PFSK-1 (cell line): ENCODE data around the gene LCE6A.

Experiments
- FOXP2 ChIP-seq: optimal IDR thresholded peaks from 2 replicates; pipeline ENCODE3; 2011; ENCODE audit warnings: borderline replicate concordance, control low read depth, inconsistent platforms; ENCODE audit not compliant: insufficient read depth; ENCODE audit errors: extremely low read length, extremely low read depth
- POLR2AphosphoS5 ChIP-seq: IDR thresholded peaks from 2 replicates; pipeline ENCODE4 v1.6.1; 2012; ENCODE audit warnings: low read depth, mild to moderate bottlenecking, control low read depth, low read length, moderate library complexity
- SIN3A ChIP-seq: IDR thresholded peaks from 2 replicates; pipeline ENCODE4 v1.6.1; 2012; ENCODE audit warnings: mild to moderate bottlenecking, low read length, moderate library complexity, borderline replicate concordance; ENCODE audit not compliant: insufficient read depth
- TAF1 ChIP-seq: IDR thresholded peaks from 2 replicates; pipeline ENCODE4 v1.6.1; 2012; ENCODE audit warnings: low read length, control low read depth, borderline replicate concordance; ENCODE audit not compliant: insufficient read depth
- TF ChIP-seq, protein P1 (sequence below), 2 experiments: IDR thresholded peaks; 2 replicates each; pipeline versions ENCODE4 v1.6.1 to v1.8.0; 2011 to 2012; ENCODE audit warnings: low read depth in 2 of 2, low read length in 2 of 2, control low read depth in 1 of 2, inconsistent platforms in 1 of 2, mild to moderate bottlenecking in 1 of 2, moderate library complexity in 1 of 2; ENCODE audit not compliant: insufficient read depth in 1 of 2

The LCE6A gene

DNA sequence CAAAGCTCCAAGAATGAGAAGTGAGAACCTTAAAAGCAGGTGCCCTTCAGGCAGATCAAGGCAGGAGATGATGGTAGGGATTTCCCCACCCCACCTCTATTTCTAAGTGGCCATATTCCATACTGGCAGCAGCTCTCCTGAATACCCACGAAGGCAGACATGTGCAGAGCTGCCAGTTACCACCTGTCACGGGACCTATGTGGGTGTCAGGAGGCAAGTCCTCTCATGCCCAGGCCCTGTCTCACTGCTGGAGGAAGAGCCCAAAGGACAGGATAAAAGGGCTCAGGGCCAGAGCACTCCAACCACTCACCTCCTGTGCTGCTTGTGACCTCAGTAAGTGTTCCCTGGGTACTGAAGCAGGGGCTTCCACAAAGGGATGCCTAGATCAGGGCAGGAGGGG, 31.6 kb upstream of the LCE6A start:
- TF ChIP-seq POLR2AphosphoS5 (no peak), FOXP2 (no peak), TAF1 (no peak), SIN3A (no peak)
- TF ChIP-seq, protein P1, sequence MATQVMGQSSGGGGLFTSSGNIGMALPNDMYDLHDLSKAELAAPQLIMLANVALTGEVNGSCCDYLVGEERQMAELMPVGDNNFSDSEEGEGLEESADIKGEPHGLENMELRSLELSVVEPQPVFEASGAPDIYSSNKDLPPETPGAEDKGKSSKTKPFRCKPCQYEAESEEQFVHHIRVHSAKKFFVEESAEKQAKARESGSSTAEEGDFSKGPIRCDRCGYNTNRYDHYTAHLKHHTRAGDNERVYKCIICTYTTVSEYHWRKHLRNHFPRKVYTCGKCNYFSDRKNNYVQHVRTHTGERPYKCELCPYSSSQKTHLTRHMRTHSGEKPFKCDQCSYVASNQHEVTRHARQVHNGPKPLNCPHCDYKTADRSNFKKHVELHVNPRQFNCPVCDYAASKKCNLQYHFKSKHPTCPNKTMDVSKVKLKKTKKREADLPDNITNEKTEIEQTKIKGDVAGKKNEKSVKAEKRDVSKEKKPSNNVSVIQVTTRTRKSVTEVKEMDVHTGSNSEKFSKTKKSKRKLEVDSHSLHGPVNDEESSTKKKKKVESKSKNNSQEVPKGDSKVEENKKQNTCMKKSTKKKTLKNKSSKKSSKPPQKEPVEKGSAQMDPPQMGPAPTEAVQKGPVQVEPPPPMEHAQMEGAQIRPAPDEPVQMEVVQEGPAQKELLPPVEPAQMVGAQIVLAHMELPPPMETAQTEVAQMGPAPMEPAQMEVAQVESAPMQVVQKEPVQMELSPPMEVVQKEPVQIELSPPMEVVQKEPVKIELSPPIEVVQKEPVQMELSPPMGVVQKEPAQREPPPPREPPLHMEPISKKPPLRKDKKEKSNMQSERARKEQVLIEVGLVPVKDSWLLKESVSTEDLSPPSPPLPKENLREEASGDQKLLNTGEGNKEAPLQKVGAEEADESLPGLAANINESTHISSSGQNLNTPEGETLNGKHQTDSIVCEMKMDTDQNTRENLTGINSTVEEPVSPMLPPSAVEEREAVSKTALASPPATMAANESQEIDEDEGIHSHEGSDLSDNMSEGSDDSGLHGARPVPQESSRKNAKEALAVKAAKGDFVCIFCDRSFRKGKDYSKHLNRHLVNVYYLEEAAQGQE (IDR thresholded peaks at IDR 0.05; ENCODE audit: insufficient read depth in 1 of 2, low read depth in 2 of 2, low read length in 2 of 2): no peak

DNA sequence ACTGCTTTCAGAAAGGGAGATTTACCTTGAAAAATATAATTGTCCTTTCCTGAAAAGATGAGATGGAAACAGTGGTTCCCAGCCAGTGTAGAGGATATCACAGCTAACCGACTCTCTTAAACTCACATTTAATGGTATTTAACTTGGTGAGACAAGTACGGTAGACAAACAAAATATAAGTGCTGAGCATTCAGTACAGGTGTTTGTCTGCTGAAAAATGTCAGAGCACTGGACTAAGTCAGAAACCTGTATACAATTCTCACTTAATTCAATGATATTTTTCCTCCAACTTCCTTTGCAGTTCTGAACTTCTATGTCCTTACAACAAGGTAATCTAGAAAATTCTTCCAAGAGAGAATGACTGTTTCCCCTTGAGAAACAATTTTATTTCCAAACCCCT, 31.0 kb upstream of the LCE6A start, which contains the start of gene LCE1B:
LCE1B (plus strand) TSS at position 301 of the 400 bp plus-strand sequence. CDS start 476 bp downstream, outside the sequence.
- TF ChIP-seq FOXP2 (no peak), TAF1 (no peak), SIN3A (no peak), POLR2AphosphoS5 (no peak)
- TF ChIP-seq, protein P1 (IDR thresholded peaks at IDR 0.05; ENCODE audit: insufficient read depth in 1 of 2, low read depth in 2 of 2, low read length in 2 of 2): no peak

DNA sequence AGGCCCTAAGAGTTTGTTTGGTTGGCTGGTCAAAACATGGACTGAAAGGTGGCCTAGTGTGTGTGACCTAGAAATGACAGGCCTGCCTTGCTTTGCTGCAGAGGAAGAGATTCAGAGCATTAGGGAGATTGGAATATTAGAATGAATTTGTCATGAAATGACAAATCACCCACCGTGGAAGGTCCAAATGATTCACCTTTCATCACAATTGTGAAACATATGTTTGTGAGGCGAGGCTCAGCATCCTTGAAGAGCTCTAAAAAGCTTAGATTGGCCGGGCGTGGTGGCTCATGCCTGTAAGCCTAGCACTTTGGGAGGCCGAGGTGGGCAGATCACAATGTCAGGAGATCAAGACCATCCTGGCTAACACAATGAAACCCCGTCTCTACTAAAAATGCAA, 25.3 kb upstream of the LCE6A start:
- TF ChIP-seq FOXP2: no peak
- TF ChIP-seq SIN3A: no peak
- no peak for TF ChIP-seq TAF1
- TF ChIP-seq, protein P1 (IDR thresholded peaks at IDR 0.05; ENCODE audit: insufficient read depth in 1 of 2, low read depth in 2 of 2, low read length in 2 of 2): no peak
- TF ChIP-seq POLR2AphosphoS5: no peak

DNA sequence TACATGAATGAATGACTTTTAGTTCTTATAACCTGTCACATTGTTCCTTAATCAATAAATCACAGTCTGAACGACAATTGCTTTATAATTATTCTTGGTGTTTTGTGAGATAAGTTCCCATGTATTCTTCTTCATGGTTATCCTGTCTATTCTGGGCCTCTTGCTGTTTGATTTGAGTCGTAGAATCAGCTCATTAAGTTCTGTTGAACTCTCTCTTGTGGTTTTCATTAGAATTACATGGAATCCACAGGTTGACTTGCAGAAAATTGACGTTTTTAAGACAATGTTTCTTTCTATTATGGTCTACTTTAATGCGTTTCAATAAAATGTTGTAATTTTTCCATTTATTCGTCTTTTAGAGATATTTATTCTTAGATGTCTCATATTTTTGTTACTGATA, 19.4 kb upstream of the LCE6A start:
- TF ChIP-seq, protein P1 (IDR thresholded peaks at IDR 0.05; ENCODE audit: insufficient read depth in 1 of 2, low read depth in 2 of 2, low read length in 2 of 2): no peak
- no peak for TF ChIP-seq TAF1
- no peak for TF ChIP-seq POLR2AphosphoS5
- no peak for TF ChIP-seq FOXP2
- TF ChIP-seq SIN3A: no peak

DNA sequence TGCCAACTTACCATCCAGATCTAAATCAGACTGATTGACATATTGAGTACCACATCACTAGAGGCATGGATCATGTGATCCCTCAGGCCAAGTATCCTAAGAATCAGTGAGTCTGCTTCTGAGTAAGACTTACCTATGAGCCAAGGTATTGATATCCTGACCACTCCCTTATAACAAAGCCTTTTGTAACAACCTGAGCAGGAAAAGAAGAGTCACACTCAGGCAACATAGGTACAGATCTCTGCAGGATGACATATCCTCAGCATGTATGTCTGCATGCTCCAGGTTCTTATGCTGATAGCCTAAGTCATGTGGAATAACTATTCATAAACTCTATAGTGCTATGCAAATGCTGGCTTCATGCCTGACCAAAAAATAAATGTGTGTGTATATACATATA, 17.7 kb upstream of the LCE6A start:
- TF ChIP-seq SIN3A (no peak), TAF1 (no peak), FOXP2 (no peak), POLR2AphosphoS5 (no peak)
- TF ChIP-seq, protein P1 (IDR thresholded peaks at IDR 0.05; ENCODE audit: insufficient read depth in 1 of 2, low read depth in 2 of 2, low read length in 2 of 2): no peak
